AG08395 (cell line): Measurements from ENCODE around the gene DSTYK.

Experiments
- DNase-seq: peaks from one replicate; pipeline ENCODE4 v3.0.0; 2012; ENCODE audit warnings: mixed read lengths, low spot score

Gene DSTYK, protein sequence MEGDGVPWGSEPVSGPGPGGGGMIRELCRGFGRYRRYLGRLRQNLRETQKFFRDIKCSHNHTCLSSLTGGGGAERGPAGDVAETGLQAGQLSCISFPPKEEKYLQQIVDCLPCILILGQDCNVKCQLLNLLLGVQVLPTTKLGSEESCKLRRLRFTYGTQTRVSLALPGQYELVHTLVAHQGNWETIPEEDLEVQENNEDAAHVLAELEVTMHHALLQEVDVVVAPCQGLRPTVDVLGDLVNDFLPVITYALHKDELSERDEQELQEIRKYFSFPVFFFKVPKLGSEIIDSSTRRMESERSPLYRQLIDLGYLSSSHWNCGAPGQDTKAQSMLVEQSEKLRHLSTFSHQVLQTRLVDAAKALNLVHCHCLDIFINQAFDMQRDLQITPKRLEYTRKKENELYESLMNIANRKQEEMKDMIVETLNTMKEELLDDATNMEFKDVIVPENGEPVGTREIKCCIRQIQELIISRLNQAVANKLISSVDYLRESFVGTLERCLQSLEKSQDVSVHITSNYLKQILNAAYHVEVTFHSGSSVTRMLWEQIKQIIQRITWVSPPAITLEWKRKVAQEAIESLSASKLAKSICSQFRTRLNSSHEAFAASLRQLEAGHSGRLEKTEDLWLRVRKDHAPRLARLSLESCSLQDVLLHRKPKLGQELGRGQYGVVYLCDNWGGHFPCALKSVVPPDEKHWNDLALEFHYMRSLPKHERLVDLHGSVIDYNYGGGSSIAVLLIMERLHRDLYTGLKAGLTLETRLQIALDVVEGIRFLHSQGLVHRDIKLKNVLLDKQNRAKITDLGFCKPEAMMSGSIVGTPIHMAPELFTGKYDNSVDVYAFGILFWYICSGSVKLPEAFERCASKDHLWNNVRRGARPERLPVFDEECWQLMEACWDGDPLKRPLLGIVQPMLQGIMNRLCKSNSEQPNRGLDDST

GRCh38 chr1:205211169-205211838 lies at the start of gene DSTYK:
Gene DSTYK (minus strand): TSS chr1:205211702. CDS start chr1:205211535, 167 bp downstream.
- DNase-seq = peak; percentile 97

GRCh38 chr1:205259998-205260397 lies 48.5 kb upstream of the DSTYK start:
- DNase-seq = no peak

GRCh38 chr1:205259324-205259832 lies 47.9 kb upstream of the DSTYK start:
- DNase-seq = no peak

GRCh38 chr1:205258719-205259118 lies 47.2 kb upstream of the DSTYK start:
- DNase-seq = peak; percentile 72

DNA sequence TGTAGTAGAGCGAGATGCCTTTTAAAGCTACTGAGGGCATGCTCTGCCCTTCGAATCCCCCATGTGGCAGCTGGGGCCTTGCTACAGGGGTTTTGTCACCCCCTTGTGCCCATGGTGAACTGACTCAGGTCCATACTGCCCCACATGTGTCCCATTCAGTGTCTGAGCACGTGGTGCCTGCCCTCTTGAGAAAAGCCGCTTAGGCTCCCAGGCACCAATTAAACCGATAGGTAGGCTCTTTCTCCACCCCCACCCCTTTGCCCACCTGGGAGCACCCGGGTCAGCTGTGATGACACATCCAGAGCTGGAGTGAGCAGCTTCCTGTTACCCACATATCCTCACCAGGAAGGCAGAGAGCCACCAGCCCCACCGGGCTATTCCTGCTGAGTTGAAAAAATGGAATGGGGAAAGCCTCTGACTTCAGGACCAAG lies 46.8 kb upstream of the DSTYK start:
- DNase-seq = peak; percentile 34

- DNase-seq = no peak
Measured at GRCh38 chr1:205257735-205258134, 46.2 kb upstream of the DSTYK start.

DNA sequence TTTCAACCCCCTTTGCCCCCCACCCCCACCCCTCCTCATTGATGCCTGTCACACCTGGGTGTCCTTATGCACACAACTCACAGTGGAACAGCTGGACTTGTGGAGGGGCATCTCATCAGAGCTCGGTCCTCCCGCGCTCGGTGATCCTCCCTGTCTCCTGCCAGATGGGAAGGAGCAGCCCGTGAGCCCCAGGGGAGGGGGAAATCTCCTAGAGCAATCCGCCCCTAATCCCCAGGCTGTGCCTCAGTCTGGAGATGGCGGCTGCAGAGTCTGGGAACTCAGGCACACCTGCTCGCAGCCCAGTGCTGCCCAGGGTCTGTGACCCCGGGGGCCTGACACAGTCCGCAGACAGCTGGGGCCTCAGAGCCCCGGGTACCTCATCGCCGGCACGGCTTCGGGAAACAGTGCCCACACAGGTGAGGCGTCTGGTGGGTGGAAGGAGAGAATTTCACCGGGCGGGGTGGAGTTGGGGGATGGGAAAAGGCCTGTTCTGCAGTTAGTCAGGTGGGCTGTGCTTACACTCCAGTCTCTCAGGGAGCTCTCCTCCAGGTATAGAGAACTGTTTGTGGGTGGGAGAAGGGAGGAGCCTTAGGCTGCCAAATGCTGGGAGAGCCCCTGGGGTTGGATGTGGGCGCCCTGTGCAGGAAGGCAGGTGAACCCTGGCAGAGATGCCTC lies 45.6 kb upstream of the DSTYK start:
- DNase-seq = no peak

DNA sequence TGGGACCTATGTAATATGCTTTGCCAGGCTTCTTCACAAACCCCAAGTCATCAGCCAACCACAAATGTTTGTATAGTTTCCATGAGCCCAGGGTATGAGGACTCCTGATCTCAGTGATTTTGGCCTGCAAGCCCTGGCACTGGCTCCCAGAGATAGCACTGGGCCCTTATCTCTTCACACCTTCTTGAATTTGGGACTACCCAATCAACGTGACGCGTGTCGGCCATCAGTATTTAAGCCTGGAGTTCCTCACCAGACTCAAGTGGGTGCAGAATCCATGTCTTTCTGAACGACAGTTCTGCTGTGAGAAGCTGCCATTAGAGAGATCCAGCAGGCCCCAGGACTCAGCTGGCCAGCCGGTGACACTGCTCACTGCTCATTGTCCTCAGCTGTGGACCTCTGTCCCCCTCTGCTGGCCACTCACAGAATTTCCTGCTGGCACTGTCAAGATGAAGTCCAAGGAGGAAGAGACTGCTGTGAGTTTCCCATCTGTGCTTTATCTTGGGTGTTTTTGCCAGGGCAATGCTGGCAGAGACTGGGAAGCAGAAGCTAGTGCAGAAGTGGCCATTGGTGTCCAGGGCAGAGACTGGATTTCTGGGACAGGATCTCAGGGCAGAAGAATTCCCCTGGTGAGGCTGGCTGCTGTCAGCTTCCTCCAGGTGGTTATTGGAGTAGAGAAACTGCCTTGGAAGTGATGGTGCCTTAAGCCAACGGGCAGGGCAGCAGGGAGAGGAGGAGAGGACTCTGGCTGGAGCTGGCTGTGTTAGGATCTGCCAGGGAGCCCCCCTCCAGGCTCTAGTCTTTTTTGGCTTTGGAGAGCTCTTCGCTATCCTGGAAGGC lies 44.7 kb upstream of the DSTYK start:
- peak; percentile 87 for DNase-seq

DNA sequence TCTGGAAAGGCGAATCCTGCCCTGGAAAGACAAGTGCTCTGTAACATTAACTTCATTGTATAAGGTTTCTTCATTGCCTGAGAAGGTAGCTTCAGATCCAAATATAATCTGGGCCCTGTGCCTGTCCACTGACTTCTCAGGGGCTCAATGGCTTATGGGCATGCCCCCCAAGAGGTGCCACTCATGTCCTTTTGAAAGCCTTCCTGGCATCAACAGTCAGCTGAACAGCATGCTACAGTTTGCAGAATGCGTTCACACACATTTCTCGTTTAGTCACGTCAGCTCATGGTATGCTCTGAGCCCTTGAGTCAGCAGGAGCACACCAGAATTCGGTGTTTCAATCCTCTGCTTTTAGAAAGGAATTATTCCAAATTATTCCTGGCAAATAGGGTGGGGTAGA lies 40.1 kb upstream of the DSTYK start:
- DNase-seq = no peak

DNA sequence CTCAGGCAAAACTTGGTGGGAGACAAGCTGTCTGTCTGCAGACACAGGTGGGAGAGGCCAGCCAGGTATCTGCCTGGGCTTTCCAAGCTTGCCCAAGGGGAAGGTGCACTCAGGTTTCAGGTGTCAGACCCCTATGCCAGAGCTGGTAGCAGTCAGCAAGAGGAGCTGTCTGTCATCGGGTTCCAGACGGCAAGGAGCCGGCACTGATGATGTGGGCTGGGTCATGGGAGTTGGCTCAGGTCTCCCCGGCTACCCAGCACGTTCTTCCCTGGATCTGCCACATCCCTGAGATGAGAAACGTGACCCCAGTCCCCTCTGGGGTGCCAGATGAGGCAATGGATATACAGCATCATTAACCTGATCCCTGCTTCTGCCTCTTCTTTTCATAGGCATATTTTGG lies 39.2 kb upstream of the DSTYK start:
- DNase-seq = no peak

DNA sequence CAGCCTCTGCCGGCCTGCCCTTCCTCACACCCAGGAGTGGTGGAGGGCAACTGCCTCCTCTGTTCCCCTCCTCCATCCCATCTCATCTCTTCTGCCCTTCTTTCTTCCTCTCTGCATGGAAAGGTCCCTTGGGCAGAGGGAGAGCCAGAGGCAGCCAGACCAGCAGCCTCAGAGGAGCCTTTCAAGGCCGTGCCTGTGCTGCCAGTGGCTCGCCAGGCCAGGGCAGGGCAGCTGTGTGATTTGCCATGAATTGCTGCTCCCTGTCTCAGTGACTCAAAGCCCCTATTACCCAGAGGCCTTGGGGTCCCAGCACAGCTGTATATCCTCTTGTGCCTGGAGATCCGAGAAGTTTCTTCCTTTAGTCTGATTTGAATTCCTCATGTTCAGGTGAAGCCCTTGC lies 38.1 kb upstream of the DSTYK start:
- no peak for DNase-seq

- DNase-seq = no peak
Measured at GRCh38 chr1:205248793-205249601, 37.5 kb upstream of the DSTYK start.

DNA sequence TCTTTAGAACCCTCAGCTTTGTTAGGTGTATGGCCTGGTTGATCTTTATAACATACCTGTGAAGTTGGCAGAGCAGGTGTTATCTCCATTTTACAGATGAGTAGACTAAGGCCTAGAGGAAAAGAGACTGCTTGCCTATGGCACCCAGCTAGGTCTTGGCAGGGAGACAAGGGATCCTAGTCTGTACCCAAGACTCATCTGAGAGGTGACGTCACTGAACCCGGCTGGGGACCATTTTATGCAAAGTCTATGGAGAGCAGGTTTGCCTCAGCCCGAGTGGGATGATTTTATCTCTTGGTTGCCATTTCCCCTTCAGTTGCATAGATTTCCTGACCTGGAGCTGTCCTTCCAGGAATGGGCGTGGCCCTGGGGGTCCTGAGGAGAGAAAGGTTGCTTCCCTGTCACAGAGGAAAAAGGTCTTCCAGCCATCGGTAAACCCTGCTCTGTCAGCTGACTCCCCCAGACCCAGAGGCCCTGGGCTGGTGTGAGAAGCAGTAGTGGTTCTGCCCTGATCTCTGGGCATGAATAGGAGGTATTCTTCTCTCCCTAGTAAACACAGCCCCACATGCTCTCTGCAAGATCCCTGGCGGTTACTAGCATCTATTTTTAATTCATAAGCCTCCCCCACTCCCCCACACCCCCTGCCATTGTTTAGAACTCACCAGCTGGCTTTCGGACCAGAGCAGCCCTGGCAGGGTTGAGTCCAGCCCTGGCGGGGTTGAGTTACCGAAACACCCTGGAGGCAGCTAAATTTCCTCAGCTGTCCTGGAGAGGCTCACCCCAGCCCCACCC lies 35.8 kb upstream of the DSTYK start:
- no peak for DNase-seq

DNA sequence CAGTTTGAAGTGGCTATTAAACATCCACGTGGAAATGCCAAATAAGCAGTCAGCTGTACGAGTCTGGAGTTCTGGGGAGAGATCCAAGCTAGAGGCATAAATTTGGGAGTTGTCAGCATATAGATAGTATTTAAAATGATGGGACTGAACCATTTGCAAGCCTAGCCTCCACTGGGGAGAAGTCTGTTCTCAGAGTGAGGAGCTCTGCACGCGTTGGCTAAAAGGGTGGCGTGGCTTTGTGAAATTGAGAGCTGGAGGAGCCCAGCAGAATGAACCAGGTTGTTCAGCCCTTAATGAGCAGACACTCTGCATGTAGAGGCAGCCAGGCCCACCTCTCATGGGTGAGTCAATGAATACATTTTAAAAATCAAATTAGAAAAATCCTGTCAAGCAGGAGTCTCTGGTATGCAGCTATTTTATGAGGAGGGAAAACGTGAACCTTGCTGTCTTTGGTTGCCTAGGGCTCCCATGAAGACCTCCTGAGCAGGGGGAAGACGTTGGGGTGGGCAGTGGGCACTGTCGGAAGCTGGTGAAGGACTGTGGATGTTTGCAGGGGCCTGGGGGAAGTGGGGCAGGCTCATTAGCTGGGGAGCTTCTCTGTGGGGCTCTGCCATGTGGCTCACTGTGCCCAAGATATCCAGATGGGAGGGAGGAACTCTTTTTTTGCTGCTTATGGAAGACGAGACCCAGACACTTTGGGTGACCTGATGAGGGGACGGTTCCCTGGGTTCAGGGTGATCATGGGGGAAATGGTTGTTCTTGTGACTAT lies 35.0 kb upstream of the DSTYK start:
- no peak for DNase-seq

DNA sequence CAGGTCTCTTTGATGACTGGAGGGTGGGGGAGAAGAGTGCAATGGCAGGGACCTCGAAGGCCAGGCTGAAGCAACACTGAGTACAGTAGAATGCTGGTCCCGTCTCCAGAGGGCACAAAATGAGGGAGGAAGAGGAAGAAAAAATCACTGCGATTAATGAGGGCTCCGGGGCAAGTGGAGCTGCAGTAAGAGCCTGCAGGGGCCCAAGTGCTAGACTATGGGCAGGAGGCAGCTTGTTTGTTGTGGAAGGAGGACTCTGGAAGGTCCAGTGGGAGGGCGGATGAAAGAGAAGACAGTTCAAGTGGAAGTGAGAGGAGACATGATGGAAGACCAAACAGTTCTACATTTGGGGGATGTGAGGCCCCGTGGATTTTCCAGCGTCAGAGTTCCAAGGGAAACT lies 33.6 kb upstream of the DSTYK start:
- DNase-seq = no peak

DNA sequence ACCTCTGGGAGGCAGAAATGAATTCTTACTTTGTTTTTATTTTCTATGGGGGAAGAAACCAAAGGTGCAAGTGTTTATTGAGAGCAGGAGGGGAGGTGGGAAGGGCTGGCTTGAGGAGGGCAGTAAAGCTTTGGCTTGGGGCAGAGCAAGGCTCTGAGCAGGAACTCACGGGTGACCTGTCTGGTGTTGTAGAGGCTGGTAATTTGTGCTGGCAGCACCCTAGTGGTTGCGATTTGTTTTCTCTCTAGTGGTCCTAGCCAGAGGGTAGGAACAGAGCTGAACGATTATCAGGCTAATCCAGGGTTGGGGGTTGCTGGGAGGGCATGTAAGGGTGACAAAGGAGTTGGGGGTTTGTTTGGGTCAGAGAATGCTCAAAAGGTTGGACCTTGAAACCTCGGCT lies 32.9 kb upstream of the DSTYK start:
- DNase-seq = no peak

DNA sequence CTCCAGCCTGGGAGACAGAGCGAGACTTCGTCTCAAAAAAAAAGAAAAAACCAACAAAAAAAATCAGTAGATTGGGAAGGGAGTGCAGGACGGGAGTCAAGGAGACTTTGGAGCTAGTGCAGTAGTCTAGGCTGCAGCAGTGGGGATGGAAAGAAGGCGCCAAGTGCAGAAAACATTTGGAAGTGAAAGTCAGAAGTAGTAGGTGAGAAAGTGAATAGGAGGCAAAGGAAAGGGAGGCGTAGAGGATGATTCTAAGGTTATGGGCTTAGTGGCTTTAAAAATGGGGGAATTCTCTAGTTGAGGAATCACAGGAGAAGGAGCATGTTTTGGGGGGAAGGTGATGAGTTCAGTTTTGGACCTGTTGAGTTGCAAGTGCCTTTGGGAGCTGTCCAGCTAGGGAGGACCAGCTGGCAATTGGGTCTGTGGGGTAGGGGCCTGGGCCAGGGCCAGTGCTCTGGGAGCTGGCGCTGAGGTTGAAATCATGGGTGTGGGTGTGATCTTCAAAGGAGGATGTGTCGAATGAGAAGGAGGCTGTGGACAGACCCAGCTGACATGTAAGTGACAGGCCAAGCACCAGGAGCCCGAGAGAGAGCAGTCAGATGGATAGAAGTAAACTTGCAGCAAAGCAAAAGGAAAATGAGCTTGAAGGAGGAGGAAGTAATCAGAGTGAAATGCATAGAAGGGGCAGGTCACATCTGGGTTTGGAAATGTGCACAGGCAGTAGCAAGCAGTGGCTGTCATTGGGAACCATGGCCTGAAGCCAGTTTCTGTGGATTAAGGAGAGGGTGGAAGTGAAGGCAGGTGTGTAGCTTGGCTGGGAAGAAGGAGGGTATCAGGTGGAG lies 32.1 kb upstream of the DSTYK start:
- DNase-seq = no peak
